ENCODE data around the gene IFT81. TPM values are rescaled to one million over a fixed set of nuclear protein-coding genes. Genes with fewer than 3 reads are reported as not detected.

Gene IFT81
- total RNA-seq, 1 experiment from 2014 or later: 32.9 TPM

- Histone ChIP-seq H3K9me3 (ENCODE audit: low read depth, low read length, poor library complexity, severe bottlenecking) (no peaks in the 10 kb centered on the region), H3K4me1 (ENCODE audit: insufficient read depth, low read length, poor library complexity, severe bottlenecking) (no peaks in the 10 kb centered on the region), H3K27me3 (replicated peaks; ENCODE audit: insufficient read depth, low read depth, low read length, poor library complexity) (no peaks in the 10 kb centered on the region), H3K27ac (ENCODE audit: low read depth, low read length, poor library complexity, severe bottlenecking) (no peak overlapping the region), H3K4me3 (ENCODE audit: low read depth, low read length, poor library complexity, severe bottlenecking) (no peak overlapping the region), H3K36me3 (ENCODE audit: insufficient read depth, low read length, poor library complexity, severe bottlenecking) (no peaks in the 10 kb centered on the region)
- CTCF ChIA-PET: no interaction called here
- no peak for DNase-seq (ENCODE audit: low spot score)
- TF ChIP-seq CTCF (conservative IDR thresholded peaks at IDR 0.05; ENCODE audit: low read depth, low read length) (no peak), EZH2 (IDR thresholded peaks at IDR 0.05; ENCODE audit: borderline replicate concordance, low read depth, low read length, poor library complexity, severe bottlenecking) (no peak)
- no TSS peak for BruUV-seq (replicated peaks)
- intact Hi-C loops (cut with micrococcal nuclease; ENCODE audit: unreplicated experiment): no loop called here
- POLR2A ChIA-PET (ENCODE audit: low non-redundant PET): no interaction called here
Observed at GRCh38 chr12:110093631-110094311, 30.4 kb upstream of the IFT81 start.

- H3K27ac ChIP-seq (ENCODE audit: low read depth, low read length, poor library complexity, severe bottlenecking): no peak overlapping the region
- no peaks in the 10 kb centered on the region for H3K36me3 ChIP-seq (ENCODE audit: insufficient read depth, low read length, poor library complexity, severe bottlenecking)
- H3K27me3 ChIP-seq (replicated peaks; ENCODE audit: insufficient read depth, low read depth, low read length, poor library complexity): no peaks in the 10 kb centered on the region
- H3K4me1 ChIP-seq (ENCODE audit: insufficient read depth, low read length, poor library complexity, severe bottlenecking): peaks cover 10% of the 10 kb centered on the region
- no TSS peak for BruUV-seq (replicated peaks)
- intact Hi-C loops (cut with micrococcal nuclease; ENCODE audit: unreplicated experiment): loop anchor here (1.0 to 5.0 kb wide), 5 partner anchors 122 to 500 kb away; partner anchors contain the start of gene ATP2A2
- no peak overlapping the region for H3K4me3 ChIP-seq (ENCODE audit: low read depth, low read length, poor library complexity, severe bottlenecking)
- DNase-seq (ENCODE audit: low spot score): peak; percentile 87
- POLR2A ChIA-PET (ENCODE audit: low non-redundant PET): no interaction called here
- TF ChIP-seq CTCF (conservative IDR thresholded peaks at IDR 0.05; ENCODE audit: low read depth, low read length): peak; percentile 94
- no peak for TF ChIP-seq EZH2 (IDR thresholded peaks at IDR 0.05; ENCODE audit: borderline replicate concordance, low read depth, low read length, poor library complexity, severe bottlenecking)
- no peaks in the 10 kb centered on the region for H3K9me3 ChIP-seq (ENCODE audit: low read depth, low read length, poor library complexity, severe bottlenecking)
- CTCF ChIA-PET: interaction anchor here (1.1 to 2.4 kb wide), 2 partner anchors 11 to 331 kb away, joined by 4 to 13 read pairs; no protein-coding TSS in a partner anchor
Observed at GRCh38 chr12:110100315-110100970, 23.7 kb upstream of the IFT81 start.

GRCh38 chr12:110102255-110102654, 21.9 kb upstream of the IFT81 start:
- H3K36me3 ChIP-seq (ENCODE audit: insufficient read depth, low read length, poor library complexity, severe bottlenecking): no peaks in the 10 kb centered on the region
- peaks cover 10% of the 10 kb centered on the region for H3K4me1 ChIP-seq (ENCODE audit: insufficient read depth, low read length, poor library complexity, severe bottlenecking)
- no peaks in the 10 kb centered on the region for H3K27me3 ChIP-seq (replicated peaks; ENCODE audit: insufficient read depth, low read depth, low read length, poor library complexity)
- no TSS peak for BruUV-seq (replicated peaks)
- H3K9me3 ChIP-seq (ENCODE audit: low read depth, low read length, poor library complexity, severe bottlenecking): no peaks in the 10 kb centered on the region
- peak; percentile 84 for TF ChIP-seq CTCF (conservative IDR thresholded peaks at IDR 0.05; ENCODE audit: low read depth, low read length)
- TF ChIP-seq EZH2 (IDR thresholded peaks at IDR 0.05; ENCODE audit: borderline replicate concordance, low read depth, low read length, poor library complexity, severe bottlenecking): no peak
- H3K4me3 ChIP-seq (ENCODE audit: low read depth, low read length, poor library complexity, severe bottlenecking): no peak overlapping the region
- ChIA-PET POLR2A (ENCODE audit: low non-redundant PET) (no interaction called here), CTCF (interaction anchor here (2.4 kb wide), 1 partner anchor 329 kb away, joined by 13 read pairs; no protein-coding TSS in a partner anchor)
- intact Hi-C loops (cut with micrococcal nuclease; ENCODE audit: unreplicated experiment): loop anchor here (5.0 kb wide), 3 partner anchors 120 to 245 kb away; partner anchors contain the start of gene ATP2A2
- DNase-seq (ENCODE audit: low spot score): peak; percentile 97
- no peak overlapping the region for H3K27ac ChIP-seq (ENCODE audit: low read depth, low read length, poor library complexity, severe bottlenecking)
